Activated naive CD8-positive, alpha-beta T cell (primary cell): ENCODE data around the gene TOPORS.
"Not testable (repeated sequence)": the region's sequence is repeated elsewhere in the genome, so short reads cannot be mapped to it uniquely, and the experiment has no call there.

Source experiments
- H3K27ac Mint-ChIP-seq: one replicate; pipeline ENCODE4 v1.8.0; 2021; ENCODE audit warnings: mixed read lengths
- H3K27me3 Mint-ChIP-seq: one replicate; pipeline ENCODE4 v1.8.0; 2021; ENCODE audit warnings: mixed read lengths
- H3K36me3 Mint-ChIP-seq: one replicate; pipeline ENCODE4 v1.8.0; 2021; ENCODE audit warnings: mixed read lengths
- H3K4me1 Mint-ChIP-seq: one replicate; pipeline ENCODE4 v1.8.0; 2021; ENCODE audit warnings: low read depth, mixed read lengths
- H3K4me3 Mint-ChIP-seq: one replicate; pipeline ENCODE4 v1.8.0; 2021; ENCODE audit warnings: mild to moderate bottlenecking, mixed read lengths
- H3K9me3 Mint-ChIP-seq: one replicate; pipeline ENCODE4 v1.8.0; 2021; ENCODE audit warnings: low read depth, mixed read lengths

TOPORS gene

GRCh38 chr9:32552172-32552872 lies at the start of gene TOPORS, which contains the start of gene SMIM27:
TOPORS (minus strand) TSS chr9:32552586; CDS start chr9:32552436, 150 bp downstream.
SMIM27 (plus strand) TSS chr9:32552327; CDS start chr9:32552435, 108 bp downstream.
- Mint-ChIP-seq H3K27ac (peak within 1 kb of the TSS; percentile 100), H3K9me3 (no peaks in the 10 kb centered on the region), H3K4me1 (peaks cover 49% of the 10 kb centered on the region), H3K27me3 (no peaks in the 10 kb centered on the region), H3K36me3 (peaks cover 2% of the 10 kb centered on the region), H3K4me3 (peak within 1 kb of the TSS; percentile 100)

- H3K4me3 Mint-ChIP-seq, H3K4me1 Mint-ChIP-seq, H3K9me3 Mint-ChIP-seq, H3K27ac Mint-ChIP-seq, H3K27me3 Mint-ChIP-seq, H3K36me3 Mint-ChIP-seq: not testable (repeated sequence)
These were observed 46.6 kb upstream of the TOPORS start for GRCh38 chr9:32599021-32599420.

- Mint-ChIP-seq H3K27ac (no peak overlapping the region), H3K27me3 (peaks cover 5% of the 10 kb centered on the region), H3K9me3 (no peaks in the 10 kb centered on the region), H3K4me3 (no peak overlapping the region), H3K4me1 (no peaks in the 10 kb centered on the region), H3K36me3 (no peaks in the 10 kb centered on the region)
These were observed 44.5 kb upstream of the TOPORS start for GRCh38 chr9:32596936-32597335.

GRCh38 chr9:32596096-32596865 lies 43.9 kb upstream of the TOPORS start:
- H3K36me3 Mint-ChIP-seq = no peaks in the 10 kb centered on the region
- H3K4me1 Mint-ChIP-seq = no peaks in the 10 kb centered on the region
- H3K4me3 Mint-ChIP-seq = no peak overlapping the region
- H3K9me3 Mint-ChIP-seq = no peaks in the 10 kb centered on the region
- H3K27me3 Mint-ChIP-seq = peaks cover 3% of the 10 kb centered on the region
- no peak overlapping the region for H3K27ac Mint-ChIP-seq

- Mint-ChIP-seq H3K4me3 (no peak overlapping the region), H3K36me3 (no peaks in the 10 kb centered on the region), H3K4me1 (no peaks in the 10 kb centered on the region), H3K9me3 (no peaks in the 10 kb centered on the region), H3K27me3 (peaks cover 9% of the 10 kb centered on the region), H3K27ac (no peak overlapping the region)
These were observed 38.5 kb upstream of the TOPORS start for GRCh38 chr9:32590898-32591297.

GRCh38 chr9:32590476-32590875 lies 38.1 kb upstream of the TOPORS start:
- H3K4me3 Mint-ChIP-seq = no peak overlapping the region
- H3K27me3 Mint-ChIP-seq = peaks cover 9% of the 10 kb centered on the region
- H3K36me3 Mint-ChIP-seq = no peaks in the 10 kb centered on the region
- no peak overlapping the region for H3K27ac Mint-ChIP-seq
- no peaks in the 10 kb centered on the region for H3K9me3 Mint-ChIP-seq
- no peaks in the 10 kb centered on the region for H3K4me1 Mint-ChIP-seq

GRCh38 chr9:32589083-32589723 lies 36.8 kb upstream of the TOPORS start:
- Mint-ChIP-seq H3K27ac (no peak overlapping the region), H3K36me3 (no peaks in the 10 kb centered on the region), H3K9me3 (no peaks in the 10 kb centered on the region), H3K4me1 (no peaks in the 10 kb centered on the region), H3K4me3 (no peak overlapping the region), H3K27me3 (peaks cover 11% of the 10 kb centered on the region)

- Mint-ChIP-seq H3K36me3 (no peaks in the 10 kb centered on the region), H3K27me3 (peaks cover 11% of the 10 kb centered on the region), H3K9me3 (no peaks in the 10 kb centered on the region), H3K27ac (no peak overlapping the region), H3K4me3 (no peak overlapping the region), H3K4me1 (no peaks in the 10 kb centered on the region)
These were observed 35.5 kb upstream of the TOPORS start for GRCh38 chr9:32587901-32588300.

- no peak overlapping the region for H3K4me3 Mint-ChIP-seq
- H3K27me3 Mint-ChIP-seq = peaks cover 9% of the 10 kb centered on the region
- H3K9me3 Mint-ChIP-seq = no peaks in the 10 kb centered on the region
- H3K4me1 Mint-ChIP-seq = peaks cover 2% of the 10 kb centered on the region
- no peaks in the 10 kb centered on the region for H3K36me3 Mint-ChIP-seq
- no peak overlapping the region for H3K27ac Mint-ChIP-seq
These were observed 32.4 kb upstream of the TOPORS start for GRCh38 chr9:32584784-32585183.

GRCh38 chr9:32581512-32582143 lies 29.2 kb upstream of the TOPORS start:
- Mint-ChIP-seq H3K27ac (no peak overlapping the region), H3K9me3 (no peaks in the 10 kb centered on the region), H3K36me3 (no peaks in the 10 kb centered on the region), H3K4me1 (peaks cover 2% of the 10 kb centered on the region), H3K27me3 (peaks cover 7% of the 10 kb centered on the region), H3K4me3 (no peak overlapping the region)

- Mint-ChIP-seq H3K9me3 (no peaks in the 10 kb centered on the region), H3K4me1 (peaks cover 2% of the 10 kb centered on the region), H3K27ac (no peak overlapping the region), H3K36me3 (no peaks in the 10 kb centered on the region), H3K27me3 (peaks cover 5% of the 10 kb centered on the region), H3K4me3 (no peak overlapping the region)
These were observed 28.4 kb upstream of the TOPORS start for GRCh38 chr9:32580631-32581300.

GRCh38 chr9:32579706-32580331 lies 27.4 kb upstream of the TOPORS start:
- peaks cover 5% of the 10 kb centered on the region for H3K27me3 Mint-ChIP-seq
- H3K27ac Mint-ChIP-seq = no peak overlapping the region
- peaks cover 2% of the 10 kb centered on the region for H3K4me1 Mint-ChIP-seq
- no peaks in the 10 kb centered on the region for H3K9me3 Mint-ChIP-seq
- H3K36me3 Mint-ChIP-seq = no peaks in the 10 kb centered on the region
- no peak overlapping the region for H3K4me3 Mint-ChIP-seq

GRCh38 chr9:32578976-32579375 lies 26.6 kb upstream of the TOPORS start:
- H3K4me3 Mint-ChIP-seq = no peak overlapping the region
- H3K9me3 Mint-ChIP-seq = no peaks in the 10 kb centered on the region
- no peak overlapping the region for H3K27ac Mint-ChIP-seq
- H3K27me3 Mint-ChIP-seq = peaks cover 3% of the 10 kb centered on the region
- H3K4me1 Mint-ChIP-seq = peaks cover 2% of the 10 kb centered on the region
- no peaks in the 10 kb centered on the region for H3K36me3 Mint-ChIP-seq

- H3K9me3 Mint-ChIP-seq = no peaks in the 10 kb centered on the region
- H3K27ac Mint-ChIP-seq = no peak overlapping the region
- no peaks in the 10 kb centered on the region for H3K36me3 Mint-ChIP-seq
- peaks cover 9% of the 10 kb centered on the region for H3K4me1 Mint-ChIP-seq
- no peak overlapping the region for H3K4me3 Mint-ChIP-seq
- peaks cover 3% of the 10 kb centered on the region for H3K27me3 Mint-ChIP-seq
These were observed 24.9 kb upstream of the TOPORS start for GRCh38 chr9:32577316-32577715.
